Naive B cell (primary cell): ENCODE data around the gene ADAM22. TPM values are rescaled to one million over a fixed set of nuclear protein-coding genes. Genes with fewer than 3 reads are reported as not detected.
"Not testable (repeated sequence)": the region's sequence is repeated elsewhere in the genome, so short reads cannot be mapped to it uniquely, and the experiment has no call there.

Experiments used
- ATAC-seq, 2 donors: fragments of 150-1000 bp; cut with Tn5 transposase; 2 replicates each; pipeline ENCODE4 v1.10.0; 2021; ENCODE audit warnings: low read depth in 2 of 2, mild to moderate bottlenecking in 2 of 2, moderate library complexity in 2 of 2
- DNase-seq: peaks from one replicate; pipeline ENCODE4 v3.0.0; 2022
- H3K27ac Mint-ChIP-seq, 6 donors: one replicate each; pipeline ENCODE4 v1.8.0; 2020 to 2022; ENCODE audit warnings: mild to moderate bottlenecking in 6 of 6, mixed read lengths in 6 of 6, moderate library complexity in 5 of 6, inconsistent platforms in 2 of 6
- H3K27me3 Mint-ChIP-seq, 3 donors: one replicate each; pipeline ENCODE4 v1.8.0; 2021 to 2022; ENCODE audit warnings: mixed read lengths in 3 of 3, mild to moderate bottlenecking in 1 of 3
- H3K36me3 Mint-ChIP-seq, 2 donors: one replicate each; pipeline ENCODE4 v1.8.0; 2020 to 2022; ENCODE audit warnings: mixed read lengths in 2 of 2, inconsistent platforms in 1 of 2, mild to moderate bottlenecking in 1 of 2
- H3K4me1 Mint-ChIP-seq, 3 donors: one replicate each; pipeline ENCODE4 v1.8.0; 2020 to 2022; ENCODE audit warnings: mixed read lengths in 3 of 3, inconsistent platforms in 1 of 3, mild to moderate bottlenecking in 1 of 3, moderate library complexity in 1 of 3
- H3K4me3 Mint-ChIP-seq, 8 donors: one replicate each; pipeline ENCODE4 v1.8.0; 2020 to 2022; ENCODE audit warnings: mild to moderate bottlenecking in 8 of 8, mixed read lengths in 8 of 8, moderate library complexity in 8 of 8, inconsistent platforms in 2 of 8
- H3K9me3 Mint-ChIP-seq, 7 donors: one replicate each; pipeline ENCODE4 v1.8.0; 2020 to 2022; ENCODE audit warnings: mixed read lengths in 7 of 7, mild to moderate bottlenecking in 5 of 7, inconsistent platforms in 2 of 7, moderate library complexity in 1 of 7
- polyA plus RNA-seq, 6 donors: library from polyadenylated mRNA; unstranded; fragments of 300-500 nt; fragmentation: Illumina TruSeq; gene quantifications; one replicate each; pipeline ENCODE4 v1.2.3, GENCODE V29; 2021; ENCODE audit warnings: low read depth in 6 of 6

ADAM22 gene
- polyA plus RNA-seq, 6 donors from 2014 or later, result 0.05 to 1.6 (median 0.29) TPM; not detected in 1

DNA sequence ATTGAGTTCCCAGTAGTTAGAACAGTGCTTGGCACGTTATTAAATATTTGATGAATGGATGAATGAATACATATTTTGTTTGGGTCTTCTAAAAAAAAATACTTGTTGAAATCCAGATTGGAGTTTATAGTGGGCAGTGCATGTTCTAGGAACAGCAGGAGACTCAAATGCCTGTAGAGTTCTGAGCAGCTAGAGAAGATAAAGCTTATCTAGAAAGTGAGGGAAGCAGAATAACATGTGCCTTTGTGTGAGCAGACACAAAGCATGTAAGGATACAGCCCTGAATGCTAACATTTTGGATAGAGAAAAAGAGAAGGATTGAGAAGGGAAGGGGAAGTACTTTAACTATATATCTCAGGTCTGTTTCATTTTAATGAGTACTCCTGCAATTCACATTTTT lies 213.9 kb downstream of the ADAM22 start:
- Mint-ChIP-seq H3K4me3 (no peak overlapping the region), H3K4me1 (no peaks in the 10 kb centered on the region), H3K27ac (no peak overlapping the region), H3K27me3 (no peaks in the 10 kb centered on the region), H3K9me3 (no peaks in the 10 kb centered on the region), H3K36me3 (no peaks in the 10 kb centered on the region)
- ATAC-seq (no peak), DNase-seq (no peak)

DNA sequence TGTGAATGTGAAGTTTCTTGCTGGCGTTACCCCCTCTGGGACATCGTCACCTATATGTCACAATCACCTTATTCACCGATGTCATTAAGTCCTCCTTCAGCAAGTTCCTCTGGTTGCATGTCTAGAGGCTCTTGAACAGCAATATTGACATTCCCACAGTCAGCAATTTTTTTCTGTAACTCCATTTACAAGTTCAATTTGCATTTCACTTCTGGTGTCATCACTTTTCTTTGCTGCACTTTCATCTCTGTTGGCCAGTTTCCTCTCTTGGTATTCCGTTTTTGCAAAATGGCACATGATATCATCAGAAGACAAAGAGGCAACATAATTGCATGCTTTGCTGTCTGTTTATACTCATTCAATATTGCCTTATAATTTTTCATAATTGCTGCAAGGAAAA lies 216.0 kb downstream of the ADAM22 start:
- H3K27me3 Mint-ChIP-seq, result no peaks in the 10 kb centered on the region
- DNase-seq (no peak), ATAC-seq (no peak)
- H3K4me1 Mint-ChIP-seq, result no peaks in the 10 kb centered on the region
- H3K4me3 Mint-ChIP-seq, result no peak overlapping the region
- H3K36me3 Mint-ChIP-seq, result no peaks in the 10 kb centered on the region
- no peak overlapping the region for H3K27ac Mint-ChIP-seq
- no peaks in the 10 kb centered on the region for H3K9me3 Mint-ChIP-seq

DNA sequence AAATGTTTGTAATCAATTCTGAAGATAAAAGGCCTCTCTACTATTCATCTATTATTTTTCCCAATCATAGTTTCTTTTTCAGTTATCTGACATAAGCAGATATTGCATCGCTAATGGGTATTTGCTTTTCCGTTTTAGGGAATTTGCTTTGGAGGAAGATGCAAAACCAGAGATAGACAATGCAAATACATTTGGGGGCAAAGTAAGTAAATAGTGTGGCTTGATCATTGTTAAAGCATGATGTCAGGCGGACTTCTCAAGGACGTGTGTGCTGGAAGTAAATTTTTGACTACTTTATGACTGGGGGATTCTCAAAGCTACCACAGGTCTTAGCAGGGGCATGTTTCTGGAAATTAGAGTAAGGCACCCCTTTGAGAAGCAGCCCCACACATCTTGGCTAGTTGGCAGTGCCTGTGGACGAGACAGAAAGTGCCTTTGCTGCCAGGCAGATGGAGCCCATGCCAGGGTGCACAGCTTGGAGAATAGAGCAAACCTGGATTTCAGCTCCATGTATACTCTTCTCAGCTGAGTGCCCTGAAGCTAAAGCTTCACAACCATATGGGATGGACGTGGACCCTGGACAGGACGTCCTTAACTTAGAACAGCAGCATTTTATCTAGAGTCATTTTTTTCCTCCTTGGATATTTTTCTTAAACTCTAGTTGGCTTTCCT lies 217.2 kb downstream of the ADAM22 start:
- Mint-ChIP-seq H3K27ac (no peak overlapping the region), H3K27me3 (no peaks in the 10 kb centered on the region), H3K4me3 (no peak overlapping the region), H3K4me1 (no peaks in the 10 kb centered on the region), H3K9me3 (no peaks in the 10 kb centered on the region), H3K36me3 (no peaks in the 10 kb centered on the region)
- ATAC-seq (no peak), DNase-seq (no peak)

- DNase-seq (no peak), ATAC-seq (no peak)
- H3K4me1 Mint-ChIP-seq, result no peaks in the 10 kb centered on the region
- H3K27me3 Mint-ChIP-seq, result no peaks in the 10 kb centered on the region
- H3K27ac Mint-ChIP-seq, result peak overlapping the region in 1 of 6 donors; percentile 35
- H3K36me3 Mint-ChIP-seq, result peaks cover 3 to 4% of the 10 kb centered on the region in 2 donors
- H3K9me3 Mint-ChIP-seq, result peaks cover 3 to 8% (median 4%) of the 10 kb centered on the region in 7 donors
- H3K4me3 Mint-ChIP-seq, result no peak overlapping the region
These were observed 219.3 kb downstream of the ADAM22 start for GRCh38 chr7:88153378-88153777.

GRCh38 chr7:88155756-88156155 lies 221.7 kb downstream of the ADAM22 start:
- no peaks in the 10 kb centered on the region for H3K27me3 Mint-ChIP-seq
- no peak for ATAC-seq
- peaks cover 7 to 9% of the 10 kb centered on the region in 2 donors for H3K36me3 Mint-ChIP-seq
- no peak overlapping the region for H3K27ac Mint-ChIP-seq
- DNase-seq, result no peak
- no peaks in the 10 kb centered on the region for H3K4me1 Mint-ChIP-seq
- H3K9me3 Mint-ChIP-seq, result peaks cover 7 to 27% (median 18%) of the 10 kb centered on the region in 7 donors
- no peak overlapping the region for H3K4me3 Mint-ChIP-seq

DNA sequence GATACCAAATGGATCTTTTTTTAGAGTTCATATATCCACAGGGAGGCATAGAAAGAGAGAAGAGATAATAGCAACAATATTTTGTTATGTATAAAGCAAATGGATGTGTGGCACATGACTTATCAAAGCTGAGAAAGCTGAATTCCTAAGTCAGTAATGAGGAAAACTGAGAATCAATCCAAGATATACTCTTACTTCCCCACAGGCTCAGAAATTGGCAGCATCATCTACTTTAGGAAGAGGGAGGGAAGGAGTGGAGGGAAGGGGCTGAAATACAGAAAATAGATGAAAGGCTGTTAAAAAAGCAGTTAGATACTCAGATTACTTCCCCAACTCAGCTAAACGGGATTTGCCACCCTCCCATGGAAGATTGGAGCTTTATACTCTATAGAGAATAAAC lies 222.3 kb downstream of the ADAM22 start:
- DNase-seq (no peak), ATAC-seq (no peak)
- H3K36me3 Mint-ChIP-seq, result peaks cover 7 to 9% of the 10 kb centered on the region in 2 donors
- H3K4me1 Mint-ChIP-seq, result no peaks in the 10 kb centered on the region
- peaks cover 7 to 30% (median 18%) of the 10 kb centered on the region in 7 donors for H3K9me3 Mint-ChIP-seq
- H3K4me3 Mint-ChIP-seq, result no peak overlapping the region
- H3K27me3 Mint-ChIP-seq, result no peaks in the 10 kb centered on the region
- no peak overlapping the region for H3K27ac Mint-ChIP-seq

- H3K4me3 Mint-ChIP-seq, H3K27me3 Mint-ChIP-seq, H3K27ac Mint-ChIP-seq, H3K36me3 Mint-ChIP-seq, DNase-seq, ATAC-seq, H3K4me1 Mint-ChIP-seq: not testable (repeated sequence)
- peaks cover 8 to 38% (median 19%) of the 10 kb centered on the region in 7 donors for H3K9me3 Mint-ChIP-seq
These were observed 225.7 kb downstream of the ADAM22 start for GRCh38 chr7:88159741-88160140.

- no peak overlapping the region for H3K4me3 Mint-ChIP-seq
- no peak overlapping the region for H3K27ac Mint-ChIP-seq
- H3K27me3 Mint-ChIP-seq, result no peaks in the 10 kb centered on the region
- no peaks in the 10 kb centered on the region for H3K4me1 Mint-ChIP-seq
- ATAC-seq, result no peak
- H3K36me3 Mint-ChIP-seq, result no peaks in the 10 kb centered on the region
- no peak for DNase-seq
- peaks cover 1 to 12% (median 4%) of the 10 kb centered on the region in 7 donors for H3K9me3 Mint-ChIP-seq
These were observed 231.6 kb downstream of the ADAM22 start for GRCh38 chr7:88165697-88166096.

DNA sequence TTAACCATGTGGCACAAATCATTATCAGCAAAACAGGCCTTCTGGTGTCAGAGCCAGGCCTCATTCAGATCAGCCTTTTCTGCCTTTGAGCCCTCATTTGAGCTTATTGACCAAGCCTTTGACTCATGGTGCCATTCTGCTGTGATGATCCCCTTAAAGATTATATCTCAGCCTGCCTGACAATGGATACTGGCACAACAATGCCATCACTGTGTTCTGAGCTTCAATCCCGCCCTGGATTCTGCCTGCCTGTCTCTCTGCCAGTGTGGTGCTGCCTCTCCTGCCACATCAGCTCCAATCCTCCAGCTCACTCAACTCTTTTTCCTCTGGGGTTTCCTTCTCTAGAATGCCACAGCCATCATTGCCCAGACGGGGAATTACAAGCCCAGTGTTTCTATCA lies 233.2 kb downstream of the ADAM22 start:
- Mint-ChIP-seq H3K4me1 (no peaks in the 10 kb centered on the region), H3K36me3 (no peaks in the 10 kb centered on the region), H3K4me3 (no peak overlapping the region), H3K9me3 (no peaks in the 10 kb centered on the region), H3K27ac (no peak overlapping the region), H3K27me3 (no peaks in the 10 kb centered on the region)
- ATAC-seq (no peak), DNase-seq (no peak)

DNA sequence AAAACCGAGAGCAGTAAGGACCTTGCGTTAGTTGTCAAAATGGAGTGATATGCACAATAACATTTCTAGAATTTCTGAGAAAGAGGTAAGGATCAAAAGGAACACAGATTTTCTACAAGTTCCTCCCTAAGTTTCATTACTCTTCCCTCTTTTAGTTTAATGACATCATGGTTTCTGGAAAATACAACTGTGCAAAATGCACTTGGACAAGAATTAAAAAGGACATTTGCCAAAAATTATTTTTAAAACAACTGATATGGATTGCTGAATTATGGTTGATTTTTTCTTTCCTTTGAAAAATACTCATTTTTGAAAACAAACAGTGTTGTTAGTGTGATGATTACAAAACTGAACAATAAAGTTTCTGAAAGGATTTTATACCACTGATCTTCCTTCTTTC lies 233.7 kb downstream of the ADAM22 start:
- peak overlapping the region in 1 of 6 donors; percentile 35 for H3K27ac Mint-ChIP-seq
- no peaks in the 10 kb centered on the region for H3K27me3 Mint-ChIP-seq

GRCh38 chr7:88169717-88170320 lies 235.8 kb downstream of the ADAM22 start:
- ATAC-seq (no peak), DNase-seq (no peak)
- H3K4me3 Mint-ChIP-seq, result no peak overlapping the region
- no peaks in the 10 kb centered on the region for H3K9me3 Mint-ChIP-seq
- no peaks in the 10 kb centered on the region for H3K27me3 Mint-ChIP-seq
- H3K4me1 Mint-ChIP-seq, result no peaks in the 10 kb centered on the region
- H3K36me3 Mint-ChIP-seq, result no peaks in the 10 kb centered on the region
- no peak overlapping the region for H3K27ac Mint-ChIP-seq

More for the DNA sequence above, 233.7 kb downstream of the ADAM22 start:
- Mint-ChIP-seq H3K4me3 (peak overlapping the region in 1 of 8 donors; percentile 18), H3K36me3 (no peaks in the 10 kb centered on the region), H3K4me1 (no peaks in the 10 kb centered on the region), H3K9me3 (no peaks in the 10 kb centered on the region)
- ATAC-seq (no peak), DNase-seq (no peak)

- H3K4me3 Mint-ChIP-seq, result no peak overlapping the region
- H3K4me1 Mint-ChIP-seq, result no peaks in the 10 kb centered on the region
- DNase-seq (no peak), ATAC-seq (no peak)
- H3K27me3 Mint-ChIP-seq, result no peaks in the 10 kb centered on the region
- H3K36me3 Mint-ChIP-seq, result no peaks in the 10 kb centered on the region
- no peak overlapping the region for H3K27ac Mint-ChIP-seq
- H3K9me3 Mint-ChIP-seq, result no peaks in the 10 kb centered on the region
These were observed 238.8 kb downstream of the ADAM22 start for GRCh38 chr7:88172842-88173241.

DNA sequence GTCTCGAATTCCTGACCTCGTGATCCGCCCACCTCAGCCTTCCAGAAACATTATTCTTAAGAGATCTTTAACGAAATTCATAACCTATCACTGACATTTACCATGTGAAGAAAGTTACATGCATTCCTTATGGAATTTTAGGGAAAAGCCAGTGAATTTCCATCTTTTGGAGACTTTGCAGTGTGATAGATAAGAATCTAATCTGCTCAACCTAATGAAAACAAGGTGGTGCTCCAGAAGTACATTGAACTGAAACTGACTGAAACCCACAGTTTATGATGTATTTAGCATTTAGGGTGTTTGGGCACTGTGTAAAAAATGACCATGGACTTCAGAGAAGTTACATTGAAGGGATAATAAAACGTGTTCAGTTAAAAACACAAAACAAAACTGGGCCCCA lies 242.1 kb downstream of the ADAM22 start:
- Mint-ChIP-seq H3K9me3 (no peaks in the 10 kb centered on the region), H3K27me3 (no peaks in the 10 kb centered on the region), H3K36me3 (no peaks in the 10 kb centered on the region), H3K4me1 (no peaks in the 10 kb centered on the region), H3K27ac (no peak overlapping the region), H3K4me3 (no peak overlapping the region)
- ATAC-seq (no peak), DNase-seq (no peak)

DNA sequence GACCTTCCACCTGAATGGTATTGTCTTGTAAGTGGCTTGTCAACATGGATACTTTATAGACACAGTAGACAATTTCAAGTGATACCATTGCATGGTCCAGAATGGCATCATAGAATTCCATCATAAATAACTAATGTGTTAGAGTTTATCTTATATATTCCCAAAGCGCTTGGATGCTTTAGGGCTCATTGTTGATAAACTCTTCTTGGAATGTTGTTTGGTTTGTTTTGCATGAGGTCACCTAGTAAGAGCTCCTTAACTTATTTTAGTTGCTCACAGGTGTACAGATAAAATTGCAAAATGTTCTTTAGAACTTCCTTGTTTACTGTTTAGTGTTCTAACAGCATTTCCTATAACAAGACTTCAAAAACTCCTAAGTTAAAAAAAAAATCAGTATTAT lies 249.0 kb downstream of the ADAM22 start:
- Mint-ChIP-seq H3K27ac (no peak overlapping the region), H3K4me1 (no peaks in the 10 kb centered on the region), H3K9me3 (no peaks in the 10 kb centered on the region), H3K27me3 (peaks cover 0 to 4% (median 0%) of the 10 kb centered on the region in 3 donors), H3K36me3 (no peaks in the 10 kb centered on the region), H3K4me3 (no peak overlapping the region)
- no peak for DNase-seq
- ATAC-seq, result no peak
